Ovary (tissue), 9 donors: ENCODE data around the gene UGT1A7. TPM values are rescaled to one million over a fixed set of nuclear protein-coding genes. Genes with fewer than 3 reads are reported as not detected.

Source experiments
- DNase-seq, 5 donors: peaks; one replicate each; pipeline ENCODE4 v3.0.0-alpha.2; 2019 to 2020
- H3K27ac ChIP-seq, 2 donors: fragments of 200-600 bp; one replicate each; pipeline versions ENCODE4 v1.5.1 to v1.8.0; 2019 to 2022
- H3K27me3 ChIP-seq: fragments of 200-600 bp; one replicate; pipeline ENCODE4 v1.8.0; 2022
- H3K36me3 ChIP-seq: fragments of 200-600 bp; sonication (generic); one replicate; pipeline ENCODE4 v1.5.1; 2019
- H3K4me1 ChIP-seq: one replicate; pipeline ENCODE4 v1.8.1; 2013; ENCODE audit warnings: mild to moderate bottlenecking, moderate library complexity; ENCODE audit not compliant: insufficient read depth
- H3K4me3 ChIP-seq: fragments of 200-600 bp; sonication (generic); one replicate; pipeline ENCODE4 v1.5.1; 2017
- H3K9me3 ChIP-seq, 2 donors: fragments of 200-600 bp in 1 of 2; sonication (generic) in 1 of 2; one replicate each; pipeline versions ENCODE4 v1.5.1 to v1.8.1; 2013 to 2019; ENCODE audit warnings: mild to moderate bottlenecking in 1 of 2, moderate library complexity in 1 of 2
- EP300 ChIP-seq: sonication (generic); formaldehyde crosslinking; IDR thresholded peaks from one replicate; pipeline ENCODE4 v1.6.1; 2017; ENCODE audit warnings: antibody characterized with exemption
- POLR2A ChIP-seq: fragments of 450-650 bp; IDR thresholded peaks from one replicate; pipeline ENCODE4 v1.6.1; 2017; ENCODE audit warnings: antibody characterized with exemption, mild to moderate bottlenecking, moderate library complexity
- WGBS, 3 donors: extraction: QIAGEN DNeasy Blood & Tissue Kit in 1 of 3; methylation state at CpG; one replicate each; pipeline versions ENCODE4 v1.1.5 to v1.1.7; 2013 to 2017; 5-methylcytosine and 5-hydroxymethylcytosine counted together
- intact Hi-C, 4 donors: fragments of 100-400 bp; cut with DNase I; formaldehyde crosslinking; loops; one replicate each; pipeline versions ENCODE4 v1.11.0 to v1.15.1; 2022 to 2023
- polyA plus RNA-seq, 2 donors: library from polyadenylated mRNA; stranded (reverse); fragments of 200-250 nt in 1 of 2; fragments of 350-450 nt in 1 of 2; fragmentation: Illumina TruSeq in 1 of 2; extraction: RNeasy Lipid Tissue Mini Kit (QIAGEN cat#74804) in 1 of 2; gene quantifications; one replicate each; pipeline ENCODE4 v1.2.3, GENCODE V29; 2013 to 2014
- total RNA-seq, 7 donors: library from RNA; depleted of rRNA in 2 of 7; stranded (reverse); fragments of >200 nt in 2 of 7; fragmentation: NEBNext Ultra II Directional in 3 of 7; extraction: Animal tissue kit (Norgen Biotek cat#: 25700) in 3 of 7; gene quantifications; one replicate each; pipeline versions ENCODE4 v1.1.0 to v1.2.4, GENCODE V29; 2016 to 2023
- TF ChIP-seq, protein P1 (sequence below), 3 donors: fragments of 450-650 bp in 2 of 3; fragments of 200-600 bp in 1 of 3; IDR thresholded peaks; one replicate each; pipeline versions ENCODE4 v1.5.1 to v1.8.0; 2016 to 2022; ENCODE audit warnings: antibody characterized with exemption in 3 of 3, mild to moderate bottlenecking in 1 of 3
- donor health status: DM: no; HTN: no; CAD: no; lungs with moderate emphysema.
- donor health status: DM: no; HTN: no; CAD: no.
- donor health status: Bipolar disorder and iron deficiency.
- donor health status: DM: yes; HTN: yes; CAD: no.
- donor health status: DM: no; HTN: no; CAD: no.
- donor health status: DM: yes; HTN: yes; CAD: no.

UGT1A7 gene
- total and polyA plus RNA-seq, 9 donors = not detected

DNA sequence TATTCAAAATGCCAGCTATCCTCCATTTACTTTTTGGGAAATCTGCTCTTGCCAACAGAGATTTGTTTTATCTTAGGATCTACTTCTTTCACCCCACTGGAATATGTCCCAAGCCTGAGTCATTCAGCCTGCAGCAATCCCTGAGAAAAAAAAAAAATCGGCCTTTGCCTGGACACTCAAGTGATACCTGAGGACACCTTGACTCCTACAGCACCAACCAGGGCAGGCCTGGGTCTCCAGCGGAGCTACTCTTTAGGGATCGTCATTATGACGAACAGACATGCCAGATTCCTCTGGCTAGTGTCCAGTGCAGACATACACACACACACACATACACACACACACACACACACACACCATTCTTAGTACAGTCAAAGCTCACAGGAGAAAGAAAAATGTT is 8.7 kb downstream of the UGT1A7 start:
- DNase-seq = no peak
- intact Hi-C loops = no loop called here

DNA sequence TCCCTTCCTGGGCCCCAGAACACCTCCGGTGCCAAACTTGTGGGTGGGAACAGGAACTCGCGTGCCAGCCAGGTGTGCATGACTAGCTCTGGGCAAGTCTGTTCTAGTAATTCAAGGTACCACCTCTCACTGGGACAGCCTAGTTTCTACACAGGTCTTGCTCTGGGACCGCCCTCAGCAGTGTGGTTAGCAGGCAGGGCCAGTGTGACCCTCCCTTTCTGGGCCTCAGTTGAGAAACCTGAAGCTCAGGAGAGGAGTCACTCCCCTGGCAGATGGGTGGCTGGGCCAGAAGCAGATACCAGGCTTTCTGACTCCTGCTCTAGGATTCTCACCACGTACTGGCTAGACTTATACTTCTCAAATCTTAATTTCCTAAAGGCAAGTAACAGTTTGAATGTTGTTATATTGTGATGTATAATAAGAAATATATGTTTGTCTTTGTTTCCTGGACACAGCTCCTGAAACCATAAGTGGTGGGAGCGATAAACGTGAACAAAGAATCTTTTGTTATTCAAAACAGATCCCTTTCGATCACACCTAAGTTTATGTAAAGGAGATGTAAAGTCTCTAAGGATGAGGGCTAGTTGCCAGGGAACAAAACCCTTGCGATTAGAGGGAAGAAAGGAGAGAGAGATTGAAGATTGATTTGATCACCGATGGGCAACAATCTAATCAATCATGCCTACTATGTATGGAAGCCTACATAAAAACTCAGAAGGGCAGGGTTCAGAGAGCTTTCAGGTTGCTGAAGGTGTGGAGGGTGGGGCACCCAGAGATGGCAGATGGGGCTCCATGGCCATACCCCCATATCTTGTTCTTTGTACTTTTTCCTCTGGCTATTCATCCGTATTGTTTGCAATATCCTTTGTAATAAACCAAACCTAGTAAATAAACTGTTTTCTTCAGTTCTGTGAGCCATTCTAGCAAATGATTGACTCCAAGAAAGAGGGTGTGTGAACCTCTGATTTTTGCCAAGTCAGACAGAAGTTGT is 10.0 kb downstream of the UGT1A7 start:
- no peaks in the 10 kb centered on the region for H3K27me3 ChIP-seq
- H3K4me3 ChIP-seq = no peak overlapping the region
- intact Hi-C loops = no loop called here
- DNase-seq = no peak
- TF ChIP-seq POLR2A (no peak), EP300 (no peak)
- TF ChIP-seq, protein P1, sequence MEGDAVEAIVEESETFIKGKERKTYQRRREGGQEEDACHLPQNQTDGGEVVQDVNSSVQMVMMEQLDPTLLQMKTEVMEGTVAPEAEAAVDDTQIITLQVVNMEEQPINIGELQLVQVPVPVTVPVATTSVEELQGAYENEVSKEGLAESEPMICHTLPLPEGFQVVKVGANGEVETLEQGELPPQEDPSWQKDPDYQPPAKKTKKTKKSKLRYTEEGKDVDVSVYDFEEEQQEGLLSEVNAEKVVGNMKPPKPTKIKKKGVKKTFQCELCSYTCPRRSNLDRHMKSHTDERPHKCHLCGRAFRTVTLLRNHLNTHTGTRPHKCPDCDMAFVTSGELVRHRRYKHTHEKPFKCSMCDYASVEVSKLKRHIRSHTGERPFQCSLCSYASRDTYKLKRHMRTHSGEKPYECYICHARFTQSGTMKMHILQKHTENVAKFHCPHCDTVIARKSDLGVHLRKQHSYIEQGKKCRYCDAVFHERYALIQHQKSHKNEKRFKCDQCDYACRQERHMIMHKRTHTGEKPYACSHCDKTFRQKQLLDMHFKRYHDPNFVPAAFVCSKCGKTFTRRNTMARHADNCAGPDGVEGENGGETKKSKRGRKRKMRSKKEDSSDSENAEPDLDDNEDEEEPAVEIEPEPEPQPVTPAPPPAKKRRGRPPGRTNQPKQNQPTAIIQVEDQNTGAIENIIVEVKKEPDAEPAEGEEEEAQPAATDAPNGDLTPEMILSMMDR (IDR thresholded peaks at IDR 0.05) = no peak
- H3K9me3 ChIP-seq = no peaks in the 10 kb centered on the region
- H3K36me3 ChIP-seq = no peaks in the 10 kb centered on the region
- WGBS, 3 donors = 79 to 90% (median 80%) methylated on average over 11 of the region's 11 CpGs
- H3K4me1 ChIP-seq = no peaks in the 10 kb centered on the region
- H3K27ac ChIP-seq = no peak overlapping the region

More for the DNA sequence above, 8.7 kb downstream of the UGT1A7 start:
- WGBS, 3 donors = 59 to 74% (median 73%) methylated on average over 4 of the region's 4 CpGs
- no peaks in the 10 kb centered on the region for H3K9me3 ChIP-seq
- no peaks in the 10 kb centered on the region for H3K4me1 ChIP-seq
- no peak overlapping the region for H3K27ac ChIP-seq
- H3K36me3 ChIP-seq = no peaks in the 10 kb centered on the region
- no peak overlapping the region for H3K4me3 ChIP-seq
- H3K27me3 ChIP-seq = no peaks in the 10 kb centered on the region
- TF ChIP-seq POLR2A (no peak), EP300 (no peak)
- TF ChIP-seq, protein P1 (IDR thresholded peaks at IDR 0.05) = no peak

DNA sequence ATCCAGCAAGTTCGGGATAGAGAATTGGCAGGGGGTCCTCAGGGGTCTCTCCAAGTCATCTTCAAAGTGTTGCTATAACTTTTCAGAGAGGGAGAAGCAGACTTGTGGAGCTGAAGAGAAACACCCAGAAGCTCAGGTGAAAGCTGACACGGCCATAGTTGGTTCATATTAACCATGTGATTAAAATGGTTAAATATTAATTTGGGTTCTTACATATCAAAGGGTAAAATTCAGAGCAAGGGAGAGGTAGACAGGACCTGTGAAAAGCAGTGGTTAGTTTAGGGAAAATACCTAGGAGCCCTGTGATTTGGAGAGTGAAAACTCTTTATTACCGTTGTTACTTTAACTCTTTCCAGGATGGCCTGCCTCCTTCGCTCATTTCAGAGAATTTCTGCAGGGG is 10.9 kb downstream of the UGT1A7 start, which contains the start of gene UGT1A6:
UGT1A6 (plus strand) TSS at position 243 of the 400 bp plus-strand sequence; CDS start at position 358, 115 bp downstream.
- 76 to 88% (median 85%) methylated on average over 4 of the region's 4 CpGs for WGBS, 3 donors
- H3K27ac ChIP-seq = no peak within 1 kb of the TSS
- no peaks in the 10 kb centered on the region for H3K4me1 ChIP-seq
- no peaks in the 10 kb centered on the region for H3K27me3 ChIP-seq
- H3K36me3 ChIP-seq = no peaks in the 10 kb centered on the region
- TF ChIP-seq, protein P1 (IDR thresholded peaks at IDR 0.05) = no peak
- no peak for TF ChIP-seq EP300
- H3K4me3 ChIP-seq = no peak within 1 kb of the TSS
- DNase-seq = no peak
- intact Hi-C loops = no loop called here
- no peaks in the 10 kb centered on the region for H3K9me3 ChIP-seq

DNA sequence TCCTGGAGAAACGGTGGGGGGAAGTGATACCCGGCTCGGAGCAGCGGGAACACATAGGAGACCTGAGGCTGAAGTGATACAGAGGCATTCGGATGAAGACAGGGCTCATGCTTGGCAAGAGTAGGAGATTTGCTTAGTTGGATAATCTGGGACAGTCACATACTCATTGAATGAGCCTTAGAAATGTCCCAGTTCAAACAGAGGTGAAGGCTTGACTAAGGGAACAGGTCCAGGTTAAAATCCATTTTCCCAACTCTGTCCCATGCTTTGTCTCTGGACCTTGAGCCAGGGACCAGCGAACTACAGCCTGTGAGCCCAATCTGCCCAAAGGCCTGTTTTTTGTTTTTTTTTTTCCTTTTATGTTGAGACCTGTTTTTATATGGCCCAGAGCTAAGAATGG is 12.3 kb downstream of the UGT1A7 start:
- Histone ChIP-seq H3K36me3 (no peaks in the 10 kb centered on the region), H3K27me3 (no peaks in the 10 kb centered on the region), H3K9me3 (no peaks in the 10 kb centered on the region), H3K27ac (no peak overlapping the region), H3K4me1 (no peaks in the 10 kb centered on the region), H3K4me3 (no peak overlapping the region)
- intact Hi-C loops = no loop called here
- no peak for DNase-seq
- 73 to 84% (median 79%) methylated on average over 6 of the region's 6 CpGs for WGBS, 3 donors
- no peak for TF ChIP-seq POLR2A
- TF ChIP-seq, protein P1 (IDR thresholded peaks at IDR 0.05) = no peak
- no peak for TF ChIP-seq EP300
